ENCODE measurements around the gene PFAS.

PFAS gene

DNA sequence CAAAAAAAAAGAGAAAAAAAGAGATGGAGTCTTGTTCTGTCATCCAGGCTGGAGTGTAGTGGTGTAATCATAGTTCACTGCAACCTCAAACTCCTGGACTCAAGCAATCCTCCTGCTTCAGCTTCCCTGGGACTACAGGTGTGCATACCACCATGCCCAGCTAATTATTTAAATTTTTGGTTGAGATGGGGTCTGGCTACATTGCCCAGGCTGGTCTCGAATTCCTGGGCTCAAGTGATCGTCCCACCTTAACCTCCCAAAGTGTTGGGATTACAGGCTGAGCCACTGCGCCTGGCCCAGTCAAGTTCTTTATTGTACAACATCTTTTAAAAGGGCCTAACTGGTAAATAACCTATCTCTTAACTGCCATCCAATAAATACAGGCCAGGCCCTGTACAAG is 33.3 kb downstream of the PFAS start:
- no peak overlapping the region for H3K4me3 ChIP-seq (replicated peaks in 1 of 2; ENCODE audit: low read depth in 2 of 2, low read length in 2 of 2)
- no peak for DNase-seq (ENCODE audit: low read depth in 2 of 2)
- TF ChIP-seq, protein P1, sequence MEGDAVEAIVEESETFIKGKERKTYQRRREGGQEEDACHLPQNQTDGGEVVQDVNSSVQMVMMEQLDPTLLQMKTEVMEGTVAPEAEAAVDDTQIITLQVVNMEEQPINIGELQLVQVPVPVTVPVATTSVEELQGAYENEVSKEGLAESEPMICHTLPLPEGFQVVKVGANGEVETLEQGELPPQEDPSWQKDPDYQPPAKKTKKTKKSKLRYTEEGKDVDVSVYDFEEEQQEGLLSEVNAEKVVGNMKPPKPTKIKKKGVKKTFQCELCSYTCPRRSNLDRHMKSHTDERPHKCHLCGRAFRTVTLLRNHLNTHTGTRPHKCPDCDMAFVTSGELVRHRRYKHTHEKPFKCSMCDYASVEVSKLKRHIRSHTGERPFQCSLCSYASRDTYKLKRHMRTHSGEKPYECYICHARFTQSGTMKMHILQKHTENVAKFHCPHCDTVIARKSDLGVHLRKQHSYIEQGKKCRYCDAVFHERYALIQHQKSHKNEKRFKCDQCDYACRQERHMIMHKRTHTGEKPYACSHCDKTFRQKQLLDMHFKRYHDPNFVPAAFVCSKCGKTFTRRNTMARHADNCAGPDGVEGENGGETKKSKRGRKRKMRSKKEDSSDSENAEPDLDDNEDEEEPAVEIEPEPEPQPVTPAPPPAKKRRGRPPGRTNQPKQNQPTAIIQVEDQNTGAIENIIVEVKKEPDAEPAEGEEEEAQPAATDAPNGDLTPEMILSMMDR (IDR thresholded peaks at IDR 0.05; ENCODE audit: low read depth, low read length), result no peak

DNA sequence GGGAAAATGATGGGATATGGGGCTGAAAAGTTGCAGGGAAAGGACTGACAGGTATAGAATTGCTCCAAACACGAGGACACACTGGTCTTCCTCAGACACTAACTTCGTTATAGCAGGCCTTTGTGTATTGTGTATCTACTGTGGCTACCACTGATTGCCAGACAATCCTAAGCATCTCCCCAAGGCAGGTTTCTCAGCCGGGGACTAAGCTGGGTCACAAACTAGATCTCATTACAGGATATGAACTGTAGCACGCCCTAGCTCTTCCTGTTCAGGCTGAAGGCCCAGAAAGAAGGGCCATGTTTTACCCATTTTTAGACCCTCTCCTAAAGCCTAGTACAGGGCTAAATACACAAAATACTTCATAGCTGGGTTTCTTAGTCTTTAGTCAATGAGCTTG is 34.3 kb downstream of the PFAS start:
- no peak for DNase-seq (ENCODE audit: low read depth in 2 of 2)
- TF ChIP-seq, protein P1 (IDR thresholded peaks at IDR 0.05; ENCODE audit: low read depth, low read length), result no peak
- no peak overlapping the region for H3K4me3 ChIP-seq (replicated peaks in 1 of 2; ENCODE audit: low read depth in 2 of 2, low read length in 2 of 2)

DNA sequence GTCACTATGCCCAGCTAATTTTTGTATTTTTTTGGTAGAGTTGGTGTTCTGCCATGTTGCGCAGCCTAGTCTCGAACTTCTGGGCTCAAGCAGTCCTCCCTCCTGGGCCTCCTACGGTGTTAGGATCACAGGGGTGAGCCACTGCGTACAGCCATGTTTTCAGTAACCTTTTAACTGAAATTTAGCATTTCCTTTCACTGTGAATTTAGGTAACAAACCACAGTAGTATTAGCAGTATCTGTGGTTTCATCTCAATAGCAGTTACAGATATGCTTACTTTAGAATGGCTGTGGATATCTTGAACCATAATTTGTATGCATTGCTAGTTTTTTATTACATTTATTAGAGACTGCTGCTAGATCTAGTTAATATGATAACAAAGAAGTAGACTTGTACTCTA is 35.0 kb downstream of the PFAS start:
- DNase-seq (ENCODE audit: low read depth in 2 of 2), result no peak
- TF ChIP-seq, protein P1 (IDR thresholded peaks at IDR 0.05; ENCODE audit: low read depth, low read length), result no peak
- no peak overlapping the region for H3K4me3 ChIP-seq (replicated peaks in 1 of 2; ENCODE audit: low read depth in 2 of 2, low read length in 2 of 2)

DNA sequence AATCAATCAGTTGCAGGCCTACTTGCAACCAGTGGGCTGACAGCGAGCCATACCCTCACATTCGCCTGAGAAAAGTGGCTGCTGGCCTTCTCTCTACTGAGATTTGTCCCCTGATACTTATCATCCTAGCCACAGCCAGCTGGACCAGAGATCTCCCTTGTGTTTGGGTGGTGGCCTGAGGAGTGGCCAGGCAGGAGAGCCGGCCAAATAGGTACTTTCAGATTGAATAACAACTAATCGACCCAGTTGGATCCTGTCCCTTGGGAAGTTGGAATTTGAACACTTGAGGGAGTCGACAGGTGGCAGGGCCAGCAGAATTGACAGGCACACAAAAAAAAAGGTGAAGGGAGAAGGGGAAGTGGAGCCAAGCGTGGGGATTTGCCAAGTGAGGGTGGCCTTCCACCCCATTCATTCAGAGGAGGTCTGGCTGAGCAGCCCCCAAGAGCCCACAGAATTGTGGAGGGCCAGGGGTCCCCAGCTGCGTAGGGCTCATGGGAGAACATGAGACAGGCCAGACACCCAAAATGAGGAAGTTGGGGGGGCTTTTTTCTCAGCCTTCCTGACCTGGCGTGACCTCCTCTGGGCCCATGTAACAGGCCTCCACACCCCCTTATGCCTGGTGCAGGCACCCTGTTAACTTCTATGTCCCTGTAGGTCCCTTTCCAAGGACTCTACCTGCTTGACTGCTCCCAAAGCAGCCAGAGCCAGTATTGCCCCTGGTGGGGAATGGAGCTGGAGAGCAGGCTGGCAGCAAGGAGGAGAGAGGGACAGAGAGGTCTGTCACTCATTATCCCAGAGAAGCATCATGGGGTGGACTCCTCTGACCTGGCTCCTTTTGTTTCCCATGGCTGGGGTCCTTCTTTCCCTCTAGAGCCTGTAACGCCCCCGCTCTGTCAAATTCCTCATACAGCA is 36.4 kb downstream of the PFAS start:
- H3K4me3 ChIP-seq (replicated peaks in 1 of 2; ENCODE audit: low read depth in 2 of 2, low read length in 2 of 2), result no peak overlapping the region
- TF ChIP-seq, protein P1 (IDR thresholded peaks at IDR 0.05; ENCODE audit: low read depth, low read length), result no peak
- DNase-seq (ENCODE audit: low read depth in 2 of 2), result no peak

DNA sequence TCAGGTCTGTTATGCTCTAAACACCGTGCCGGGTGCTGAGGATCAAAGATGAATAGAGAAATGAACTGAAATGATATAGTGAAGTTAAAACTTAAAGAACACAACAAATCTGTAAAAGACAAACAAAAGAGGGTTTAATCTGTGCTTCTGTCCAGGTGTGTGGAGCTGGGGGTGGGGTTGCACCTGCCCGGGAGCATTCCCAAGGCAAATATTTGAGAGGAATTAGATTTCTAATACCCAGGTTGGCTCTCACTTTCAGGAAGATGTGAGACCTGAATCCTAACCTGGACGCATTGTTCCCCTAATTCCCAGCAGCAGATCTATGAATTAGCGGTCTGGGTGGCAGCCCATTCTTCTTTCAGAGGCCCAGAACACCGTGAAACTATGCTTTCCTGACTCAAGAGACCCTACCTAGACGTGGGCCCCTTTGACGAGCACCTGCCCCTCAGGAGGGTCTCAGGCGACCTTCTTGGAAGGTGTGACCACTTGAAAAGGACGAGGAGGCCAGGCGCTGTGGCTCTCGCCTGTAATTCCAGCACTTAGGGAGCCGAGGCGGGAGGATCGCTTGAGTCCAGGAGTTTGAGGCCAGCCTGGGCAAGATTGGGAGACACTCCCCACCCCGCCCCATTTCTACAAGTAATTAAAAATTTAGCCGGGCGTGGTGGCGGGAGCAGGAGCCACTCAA is 38.7 kb downstream of the PFAS start:
- no peak for DNase-seq (ENCODE audit: low read depth in 2 of 2)
- TF ChIP-seq, protein P1 (IDR thresholded peaks at IDR 0.05; ENCODE audit: low read depth, low read length), result no peak
- H3K4me3 ChIP-seq (replicated peaks in 1 of 2; ENCODE audit: low read depth in 2 of 2, low read length in 2 of 2), result peak overlapping the region; percentile 87 to 88

GRCh38 chr17:8288336-8289102 is 39.4 kb downstream of the PFAS start, which contains the start of gene RANGRF:
TSS of gene RANGRF (plus strand) at chr17:8288670. CDS start at chr17:8288789, 119 bp downstream.
- peak within 1 kb of the TSS; percentile 87 to 88 for H3K4me3 ChIP-seq (replicated peaks in 1 of 2; ENCODE audit: low read depth in 2 of 2, low read length in 2 of 2)
- TF ChIP-seq, protein P1 (IDR thresholded peaks at IDR 0.05; ENCODE audit: low read depth, low read length), result no peak
- DNase-seq (ENCODE audit: low read depth in 2 of 2), result peak; percentile 82 to 87
